Measurements from ENCODE around the gene ABCC6. TPM values are rescaled to one million over a fixed set of nuclear protein-coding genes. Genes with fewer than 3 reads are reported as not detected.
"Not testable (repeated sequence)": the region's sequence is repeated elsewhere in the genome, so short reads cannot be mapped to it uniquely, and the experiment has no call there.

ABCC6 gene
- total and polyA plus RNA-seq, 10 donors: 0.14 to 0.94 (median 0.46) TPM

DNA sequence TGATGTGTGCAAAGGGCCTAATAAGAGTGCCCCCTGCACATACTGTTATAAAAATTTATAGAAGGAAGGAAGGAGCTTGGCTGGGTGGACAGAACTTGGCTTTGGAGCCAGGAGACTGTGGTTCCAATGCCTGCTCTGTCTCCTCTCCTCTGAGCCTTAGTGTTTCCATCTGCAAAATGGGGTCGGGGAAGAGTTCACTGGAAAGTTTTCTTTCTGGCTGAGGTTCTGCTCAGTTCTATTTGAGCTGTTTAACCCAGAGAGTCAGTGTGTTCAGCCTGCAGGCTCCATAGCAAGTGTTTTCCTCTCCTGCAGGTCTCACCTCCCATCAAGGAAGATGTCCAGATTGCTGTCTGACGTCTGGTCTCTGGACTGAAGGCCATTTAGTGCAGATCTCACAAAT is 17.4 kb downstream of the ABCC6 start:
- peaks cover 0 to 22% (median 3%) of the 10 kb centered on the region in 6 donors for H3K4me1 ChIP-seq
- H3K27ac ChIP-seq: peak overlapping the region in 1 of 8 donors; percentile 86
- H3K27me3 ChIP-seq (replicated peaks in 1 of 7); H3K36me3 ChIP-seq; H3K9me3 ChIP-seq; DNase-seq; H3K4me3 ChIP-seq; intact Hi-C loops (cut with DNase I; ENCODE audit: low total_unique reads): not testable (repeated sequence)
- 64 to 93% (median 86%) methylated on average over 2 of the region's 2 CpGs for WGBS, 5 donors

DNA sequence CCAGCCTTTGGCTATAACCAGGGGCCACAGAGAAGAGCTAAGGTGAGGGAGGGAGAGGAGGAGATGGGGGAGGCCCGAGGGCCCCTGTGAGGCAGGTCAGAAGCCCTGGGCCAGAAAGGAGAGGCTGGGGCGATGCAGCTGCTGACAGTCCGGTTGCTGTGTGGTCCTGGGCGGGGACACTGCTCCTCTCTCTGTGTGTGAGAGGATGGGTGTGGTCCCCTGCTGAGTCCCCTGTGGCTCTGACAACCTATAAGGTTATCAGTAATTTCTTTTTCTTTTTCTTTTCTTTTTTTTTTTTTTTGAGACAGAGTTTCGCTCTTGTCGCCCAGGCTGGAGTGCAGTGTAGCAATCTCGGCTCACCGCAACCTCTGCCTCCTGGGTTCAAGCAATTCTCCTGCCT is 18.7 kb downstream of the ABCC6 start:
- H3K4me3 ChIP-seq; H3K27ac ChIP-seq; H3K36me3 ChIP-seq; DNase-seq; H3K27me3 ChIP-seq (replicated peaks in 1 of 7); H3K9me3 ChIP-seq; intact Hi-C loops (cut with DNase I; ENCODE audit: low total_unique reads): not testable (repeated sequence)
- H3K4me1 ChIP-seq: peaks cover 0 to 22% (median 3%) of the 10 kb centered on the region in 6 donors
- WGBS, 5 donors: 60 to 75% (median 69%) methylated on average over 5 to 8 of the region's 8 CpGs

- peak; percentile 59 for DNase-seq
- 88 to 96% (median 93%) methylated on average over 4 to 6 of the region's 6 CpGs; no CpG with 5 or more reads in 1 of the 5 donors for WGBS, 5 donors
- H3K9me3 ChIP-seq; H3K4me3 ChIP-seq; H3K36me3 ChIP-seq; intact Hi-C loops (cut with DNase I; ENCODE audit: low total_unique reads); H3K27ac ChIP-seq; H3K27me3 ChIP-seq (replicated peaks in 1 of 7): not testable (repeated sequence)
- peaks cover 0 to 22% (median 3%) of the 10 kb centered on the region in 6 donors for H3K4me1 ChIP-seq
These were observed 19.8 kb downstream of the ABCC6 start for GRCh38 chr16:16203494-16203893.

DNA sequence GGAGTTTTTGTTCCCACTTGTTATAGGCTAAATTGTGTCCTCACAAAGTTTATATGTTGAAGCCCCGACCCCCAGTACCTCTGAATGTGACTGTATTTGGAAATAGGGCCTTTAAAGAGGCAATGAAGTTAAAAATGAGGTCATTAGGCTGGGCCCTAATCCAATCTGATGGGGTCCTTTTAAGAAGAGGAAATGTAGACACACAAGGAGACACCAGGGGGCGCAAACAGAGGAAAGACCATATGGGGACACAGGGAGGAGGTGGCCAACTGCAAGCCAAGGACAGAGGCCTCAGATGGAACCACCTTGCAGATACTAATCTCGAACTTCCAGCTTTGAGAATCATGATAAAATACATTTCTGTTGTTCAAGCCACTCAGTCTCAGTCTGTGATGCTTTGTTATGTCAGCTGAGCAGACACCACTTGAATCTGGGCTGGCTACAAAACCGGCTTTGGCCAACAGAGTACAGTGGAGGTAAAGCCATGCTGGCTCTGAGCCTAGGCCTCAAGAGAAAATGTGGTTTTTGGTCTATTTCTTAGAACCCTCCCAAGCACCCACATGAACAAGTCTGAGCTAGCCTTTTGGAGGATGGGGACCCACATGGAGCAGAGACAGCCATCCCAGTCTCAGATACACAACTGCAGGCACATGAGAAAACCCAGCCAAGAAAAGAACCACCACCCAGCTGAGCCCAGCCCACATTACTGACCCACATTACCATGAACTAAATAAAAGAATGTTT is 20.7 kb downstream of the ABCC6 start:
- WGBS, 5 donors: 15 to 66% (median 43%) methylated on average over 1 to 3 of the region's 4 CpGs
- not testable (repeated sequence) for H3K36me3 ChIP-seq

GRCh38 chr16:16201880-16202279 is 21.4 kb downstream of the ABCC6 start:
- H3K4me3 ChIP-seq; H3K27me3 ChIP-seq (replicated peaks in 1 of 7); intact Hi-C loops (cut with DNase I; ENCODE audit: low total_unique reads); H3K9me3 ChIP-seq; H3K27ac ChIP-seq; H3K36me3 ChIP-seq: not testable (repeated sequence)
- peak; percentile 56 for DNase-seq
- peaks cover 0 to 11% (median 1%) of the 10 kb centered on the region in 6 donors for H3K4me1 ChIP-seq
- WGBS, 5 donors: 72 to 85% (median 79%) methylated on average over 2 to 7 of the region's 8 CpGs

More for the DNA sequence above, 20.7 kb downstream of the ABCC6 start:
- H3K27me3 ChIP-seq (replicated peaks in 1 of 7); H3K4me3 ChIP-seq; H3K9me3 ChIP-seq; intact Hi-C loops (cut with DNase I; ENCODE audit: low total_unique reads); H3K27ac ChIP-seq: not testable (repeated sequence)
- TF ChIP-seq CTCF (IDR thresholded peaks at IDR 0.05 in 8 of 11, conservative IDR thresholded peaks at IDR 0.05 in 3 of 11): peak in 6 of 11 experiments; percentile 10 to 51 (median 34)
- H3K4me1 ChIP-seq: peaks cover 0 to 16% (median 3%) of the 10 kb centered on the region in 6 donors
- DNase-seq: peak; percentile 73

GRCh38 chr16:16200391-16200790 is 22.9 kb downstream of the ABCC6 start:
- H3K27me3 ChIP-seq (replicated peaks in 1 of 7); H3K36me3 ChIP-seq; H3K4me1 ChIP-seq; DNase-seq; H3K27ac ChIP-seq; H3K9me3 ChIP-seq; H3K4me3 ChIP-seq; intact Hi-C loops (cut with DNase I; ENCODE audit: low total_unique reads): not testable (repeated sequence)
- WGBS, 5 donors: 72 to 88% (median 81%) methylated on average over 2 to 5 of the region's 5 CpGs

GRCh38 chr16:16199428-16199827 is 23.9 kb downstream of the ABCC6 start:
- 62 to 73% (median 70%) methylated on average over 4 of the region's 4 CpGs for WGBS, 5 donors
- H3K4me3 ChIP-seq; intact Hi-C loops (cut with DNase I; ENCODE audit: low total_unique reads); H3K27me3 ChIP-seq (replicated peaks in 1 of 7); H3K27ac ChIP-seq; DNase-seq; H3K36me3 ChIP-seq; H3K9me3 ChIP-seq; H3K4me1 ChIP-seq: not testable (repeated sequence)

Data from spleen (tissue), 11 donors.